Peyer's patch (tissue), 4 donors: Measurements from ENCODE around the gene DNMBP.

Experiments
- CTCF ChIP-seq, 6 experiments: fragments of 450-650 bp in 4 of 6; fragments of 200-600 bp in 2 of 6; sonication (generic) in 1 of 6; IDR thresholded peaks; one replicate each; pipeline ENCODE4 v1.5.1; 2017 to 2019; ENCODE audit warnings: antibody characterized with exemption in 6 of 6, mild to moderate bottlenecking in 3 of 6, moderate library complexity in 1 of 6
- POLR2A ChIP-seq, 2 donors: fragments of 450-650 bp; IDR thresholded peaks; one replicate each; pipeline ENCODE4 v1.5.1; 2017; ENCODE audit warnings: antibody characterized with exemption in 2 of 2, mild to moderate bottlenecking in 2 of 2, moderate library complexity in 2 of 2

GRCh38 chr10:99913831-99914235 lies 95.9 kb downstream of the DNMBP start:
- TF ChIP-seq POLR2A (IDR thresholded peaks at IDR 0.05) (no peak), CTCF (IDR thresholded peaks at IDR 0.05) (peak in 4 of 6 experiments; percentile 9 to 48 (median 28))
